ENCODE measurements around the gene NCAPD2. TPM values are rescaled to one million over a fixed set of nuclear protein-coding genes. Genes with fewer than 3 reads are reported as not detected.

The NCAPD2 gene
- total RNA-seq, 1 experiment from 2014 or later: 114 TPM

DNA sequence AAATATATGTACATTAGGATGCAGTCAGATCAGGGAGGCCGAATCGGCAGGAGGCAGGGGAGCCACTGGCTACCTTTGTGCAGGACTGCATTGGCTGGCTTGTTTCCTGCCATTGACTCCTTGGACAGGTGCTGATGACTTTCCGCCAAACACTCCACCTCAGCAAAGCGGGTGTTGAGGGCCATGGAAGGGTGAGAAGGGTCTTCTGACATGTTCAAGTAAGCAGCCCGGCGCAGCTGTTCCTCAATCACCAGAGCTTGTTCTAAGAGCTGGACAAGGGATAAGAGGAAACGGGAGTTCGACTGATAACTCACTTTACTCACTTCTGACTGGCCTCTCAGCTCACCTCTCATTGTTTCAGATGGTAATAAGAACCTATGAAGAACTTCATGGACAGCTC, 79.1 kb downstream of the NCAPD2 start:
- Histone ChIP-seq H2BK15ac (ENCODE audit: low read depth, low read length) (no peak overlapping the region), H4K5ac (ENCODE audit: insufficient read length, low read depth, low read length) (no peak overlapping the region), H4K91ac (ENCODE audit: insufficient read length, low read depth, low read length) (no peak overlapping the region), H3K23ac (ENCODE audit: insufficient read length, low read depth, low read length) (no peak overlapping the region), H2AK5ac (ENCODE audit: insufficient read length, low read length) (no peak overlapping the region), H4K20me1 (ENCODE audit: control insufficient read depth, insufficient read depth, insufficient read length) (no peaks in the 10 kb centered on the region), H3K14ac (ENCODE audit: insufficient read depth, low read length) (no peak overlapping the region), H2AFZ (ENCODE audit: low read length) (no peak overlapping the region), H3K23me2 (ENCODE audit: insufficient read length, low read depth, low read length, poor library complexity, severe bottlenecking) (no peaks in the 10 kb centered on the region), H3K56ac (ENCODE audit: insufficient read length, low read depth, low read length) (no peak overlapping the region), H2BK5ac (ENCODE audit: insufficient read length, low read length) (no peak overlapping the region), H3K18ac (ENCODE audit: insufficient read length, low read depth, low read length) (no peak overlapping the region), H3K9me3 (ENCODE audit: control insufficient read depth, low read depth, low read length) (no peaks in the 10 kb centered on the region), H2BK12ac (ENCODE audit: insufficient read length, low read depth, low read length) (no peak overlapping the region), H3K4me2 (ENCODE audit: insufficient read depth, insufficient read length, low read length) (no peak overlapping the region), H2BK20ac (ENCODE audit: low read depth, low read length, poor library complexity, severe bottlenecking) (no peak overlapping the region), H4K8ac (replicated peaks; ENCODE audit: insufficient read length, low read depth, low read length) (no peak overlapping the region), H3K27ac (ENCODE audit: insufficient read length, low read depth, low read length) (no peak overlapping the region), H3T11ph (ENCODE audit: low read length) (no peak overlapping the region), H3K27me3 (ENCODE audit: insufficient read depth, low read length) (no peaks in the 10 kb centered on the region), H3K9ac (ENCODE audit: extremely low read depth, insufficient read length, low read length) (no peak overlapping the region), H3K4ac (ENCODE audit: low read depth, low read length) (no peak overlapping the region), H3K79me2 (ENCODE audit: insufficient read depth, low read length) (no peaks in the 10 kb centered on the region), H2BK120ac (ENCODE audit: low read depth, low read length, poor library complexity, severe bottlenecking) (no peak overlapping the region), H3K79me1 (ENCODE audit: insufficient read depth, low read depth, low read length, poor library complexity, severe bottlenecking) (no peaks in the 10 kb centered on the region), H3K4me1 (ENCODE audit: insufficient read depth, low read length) (no peaks in the 10 kb centered on the region)
- peaks cover 52 to 89% (median 71%) of the 10 kb centered on the region in 3 experiments for H3K36me3 Mint-ChIP-seq (ENCODE audit: insufficient read depth in 1 of 3, low read depth in 3 of 3)
- WGBS (ENCODE audit: extremely low coverage, insufficient read length, low lambda C conversion rate): no CpG with 5 or more reads among the region's 8 CpGs
- no peaks in the 10 kb centered on the region for H3K9me3 Mint-ChIP-seq
- H3K27me3 Mint-ChIP-seq (ENCODE audit: low read depth): peaks cover 1% of the 10 kb centered on the region; the same call in 1 of the 2 replicates
- H3K27ac Mint-ChIP-seq: 0 out of 7 replicates have a peak overlapping the region, but pooled peaks of 1 of the 3 experiments have one; percentile 11
- no peak for DNase-seq
- TF ChIP-seq, protein P1, sequence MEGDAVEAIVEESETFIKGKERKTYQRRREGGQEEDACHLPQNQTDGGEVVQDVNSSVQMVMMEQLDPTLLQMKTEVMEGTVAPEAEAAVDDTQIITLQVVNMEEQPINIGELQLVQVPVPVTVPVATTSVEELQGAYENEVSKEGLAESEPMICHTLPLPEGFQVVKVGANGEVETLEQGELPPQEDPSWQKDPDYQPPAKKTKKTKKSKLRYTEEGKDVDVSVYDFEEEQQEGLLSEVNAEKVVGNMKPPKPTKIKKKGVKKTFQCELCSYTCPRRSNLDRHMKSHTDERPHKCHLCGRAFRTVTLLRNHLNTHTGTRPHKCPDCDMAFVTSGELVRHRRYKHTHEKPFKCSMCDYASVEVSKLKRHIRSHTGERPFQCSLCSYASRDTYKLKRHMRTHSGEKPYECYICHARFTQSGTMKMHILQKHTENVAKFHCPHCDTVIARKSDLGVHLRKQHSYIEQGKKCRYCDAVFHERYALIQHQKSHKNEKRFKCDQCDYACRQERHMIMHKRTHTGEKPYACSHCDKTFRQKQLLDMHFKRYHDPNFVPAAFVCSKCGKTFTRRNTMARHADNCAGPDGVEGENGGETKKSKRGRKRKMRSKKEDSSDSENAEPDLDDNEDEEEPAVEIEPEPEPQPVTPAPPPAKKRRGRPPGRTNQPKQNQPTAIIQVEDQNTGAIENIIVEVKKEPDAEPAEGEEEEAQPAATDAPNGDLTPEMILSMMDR (conservative IDR thresholded peaks at IDR 0.05): no peak
- H3K4me3 Mint-ChIP-seq: no peak overlapping the region
- peaks cover 8 to 9% of the 10 kb centered on the region in 2 experiments for H3K4me1 Mint-ChIP-seq

Data from H9 (cell line).